ENCODE measurements around the gene LY86. TPM values are rescaled to one million over a fixed set of nuclear protein-coding genes. Genes with fewer than 3 reads are reported as not detected.

LY86 gene
- total RNA-seq, 1 donor from 2014 or later, result 0.89 TPM

GRCh38 chr6:6639572-6639971 lies 51.1 kb downstream of the LY86 start:
- no peak for DNase-seq
- intact Hi-C loops (cut with DNase I), result no loop called here
- no peak for ATAC-seq (ENCODE audit: poor library complexity)

DNA sequence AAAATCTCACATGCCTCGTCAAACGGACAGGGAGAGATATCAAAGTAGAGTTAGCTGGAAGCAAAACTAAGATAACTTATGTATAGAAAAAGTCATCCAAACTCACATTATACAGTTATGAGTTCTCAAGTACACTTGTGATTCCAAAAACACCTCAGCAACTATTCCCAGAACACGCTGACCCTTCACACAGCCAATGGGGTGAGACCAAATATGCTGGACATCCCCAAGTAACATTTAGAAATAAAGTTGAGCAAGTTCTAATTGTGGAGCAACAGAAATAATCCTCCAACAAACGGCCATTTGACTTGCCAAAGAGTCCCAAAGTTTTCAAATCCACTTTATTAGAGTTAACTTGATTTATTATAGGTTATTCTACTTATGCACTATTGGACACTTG lies 52.4 kb downstream of the LY86 start:
- ATAC-seq (ENCODE audit: poor library complexity) (no peak), DNase-seq (no peak)
- intact Hi-C loops (cut with DNase I), result no loop called here

DNA sequence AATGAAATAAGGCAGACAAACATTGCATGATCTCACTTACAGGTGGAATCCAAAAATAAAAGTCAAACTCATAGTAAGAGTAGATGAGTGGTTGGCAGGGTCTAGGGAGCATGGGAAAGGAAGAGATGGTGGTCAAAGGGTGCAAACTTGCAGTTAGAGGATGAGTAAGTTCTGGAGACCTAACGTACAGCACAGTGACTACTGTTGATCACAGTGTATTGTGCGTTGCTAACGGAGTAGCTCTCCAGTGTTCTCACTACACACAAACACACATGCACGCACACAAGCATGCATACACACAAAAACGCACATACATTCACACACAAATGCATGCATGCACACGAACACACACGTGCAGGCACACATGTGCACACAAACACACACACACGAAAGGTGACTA lies 54.9 kb downstream of the LY86 start:
- DNase-seq (no peak), ATAC-seq (ENCODE audit: poor library complexity) (no peak)
- intact Hi-C loops (cut with DNase I), result no loop called here

- no peak for DNase-seq
- intact Hi-C loops (cut with DNase I), result no loop called here
- ATAC-seq (ENCODE audit: poor library complexity), result no peak
Observed at GRCh38 chr6:6645261-6645917, 56.9 kb downstream of the LY86 start.

GRCh38 chr6:6646384-6646783 lies 57.9 kb downstream of the LY86 start:
- DNase-seq (no peak), ATAC-seq (ENCODE audit: poor library complexity) (no peak)
- intact Hi-C loops (cut with DNase I), result no loop called here

DNA sequence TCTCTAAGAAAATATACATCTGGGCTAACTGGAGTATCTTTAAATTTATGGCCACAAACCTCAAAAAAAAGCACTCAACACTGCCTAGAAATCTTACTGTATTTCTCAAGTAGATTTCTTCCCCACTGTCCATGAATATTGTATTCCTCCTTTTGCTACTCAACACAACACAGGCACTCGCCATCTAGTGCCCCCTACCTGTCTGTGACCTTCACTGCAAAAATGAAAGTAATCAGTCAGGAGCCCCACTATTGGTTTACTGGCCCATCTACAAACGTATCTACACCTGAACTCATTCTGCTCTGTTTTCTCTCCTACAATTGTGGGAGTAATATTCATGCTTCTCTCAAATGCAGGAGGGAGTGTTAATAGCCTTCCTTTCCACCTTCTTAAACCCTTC lies 58.3 kb downstream of the LY86 start:
- no peak for ATAC-seq (ENCODE audit: poor library complexity)
- intact Hi-C loops (cut with DNase I), result no loop called here
- no peak for DNase-seq

- DNase-seq (no peak), ATAC-seq (ENCODE audit: poor library complexity) (no peak)
- intact Hi-C loops (cut with DNase I), result no loop called here
Observed at GRCh38 chr6:6648692-6649343, 60.3 kb downstream of the LY86 start.

DNA sequence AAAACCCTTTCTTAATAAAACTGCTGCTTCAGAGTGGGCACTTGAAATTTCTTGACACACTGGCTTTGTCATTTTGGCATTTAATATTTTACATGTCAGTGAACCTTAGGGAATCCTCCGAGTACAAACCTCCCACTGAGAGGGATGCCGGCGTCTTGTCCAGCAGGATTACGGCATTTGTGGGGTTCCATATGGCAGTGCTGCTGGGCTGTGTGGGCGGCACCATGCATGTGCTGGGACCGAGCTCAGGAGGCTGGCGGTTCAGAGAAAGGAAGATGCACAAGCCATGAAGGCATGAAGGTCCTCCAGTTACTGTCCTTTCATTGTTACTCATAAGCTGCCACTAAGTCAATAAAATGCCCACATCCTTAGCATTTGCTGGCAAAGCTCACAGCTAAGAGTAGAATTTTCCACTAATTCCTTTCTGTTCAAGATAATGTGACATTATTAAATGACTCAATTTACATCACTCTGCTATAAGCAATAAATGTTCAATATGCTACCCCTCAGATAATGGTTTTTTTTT lies 61.4 kb downstream of the LY86 start:
- ATAC-seq (ENCODE audit: poor library complexity) (no peak), DNase-seq (no peak)
- intact Hi-C loops (cut with DNase I), result no loop called here

DNA sequence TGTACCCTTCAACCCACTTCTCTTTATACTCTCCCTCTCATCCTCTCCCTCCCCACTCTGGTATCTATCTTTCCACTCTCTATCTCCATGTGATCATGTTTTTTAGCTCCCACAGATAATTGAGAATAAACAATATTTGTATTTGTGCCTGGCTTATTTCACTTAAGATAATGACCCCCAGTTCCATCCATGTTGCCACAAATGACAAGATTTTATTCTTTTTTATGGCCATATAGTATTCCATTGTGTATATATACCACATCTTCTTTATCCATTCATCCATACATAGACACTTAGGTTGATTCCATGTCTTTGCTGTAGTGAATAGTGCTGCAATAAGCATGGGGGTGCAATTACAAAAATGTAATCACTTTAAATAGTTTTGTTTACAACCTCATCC lies 62.3 kb downstream of the LY86 start:
- no peak for DNase-seq
- intact Hi-C loops (cut with DNase I), result no loop called here
- ATAC-seq (ENCODE audit: poor library complexity), result no peak

- intact Hi-C loops (cut with DNase I), result no loop called here
- no peak for DNase-seq
- no peak for ATAC-seq (ENCODE audit: poor library complexity)
Observed at GRCh38 chr6:6651335-6651734, 62.8 kb downstream of the LY86 start.

- ATAC-seq (ENCODE audit: poor library complexity) (no peak), DNase-seq (no peak)
- intact Hi-C loops (cut with DNase I), result no loop called here
Observed at GRCh38 chr6:6652932-6653331, 64.4 kb downstream of the LY86 start.

DNA sequence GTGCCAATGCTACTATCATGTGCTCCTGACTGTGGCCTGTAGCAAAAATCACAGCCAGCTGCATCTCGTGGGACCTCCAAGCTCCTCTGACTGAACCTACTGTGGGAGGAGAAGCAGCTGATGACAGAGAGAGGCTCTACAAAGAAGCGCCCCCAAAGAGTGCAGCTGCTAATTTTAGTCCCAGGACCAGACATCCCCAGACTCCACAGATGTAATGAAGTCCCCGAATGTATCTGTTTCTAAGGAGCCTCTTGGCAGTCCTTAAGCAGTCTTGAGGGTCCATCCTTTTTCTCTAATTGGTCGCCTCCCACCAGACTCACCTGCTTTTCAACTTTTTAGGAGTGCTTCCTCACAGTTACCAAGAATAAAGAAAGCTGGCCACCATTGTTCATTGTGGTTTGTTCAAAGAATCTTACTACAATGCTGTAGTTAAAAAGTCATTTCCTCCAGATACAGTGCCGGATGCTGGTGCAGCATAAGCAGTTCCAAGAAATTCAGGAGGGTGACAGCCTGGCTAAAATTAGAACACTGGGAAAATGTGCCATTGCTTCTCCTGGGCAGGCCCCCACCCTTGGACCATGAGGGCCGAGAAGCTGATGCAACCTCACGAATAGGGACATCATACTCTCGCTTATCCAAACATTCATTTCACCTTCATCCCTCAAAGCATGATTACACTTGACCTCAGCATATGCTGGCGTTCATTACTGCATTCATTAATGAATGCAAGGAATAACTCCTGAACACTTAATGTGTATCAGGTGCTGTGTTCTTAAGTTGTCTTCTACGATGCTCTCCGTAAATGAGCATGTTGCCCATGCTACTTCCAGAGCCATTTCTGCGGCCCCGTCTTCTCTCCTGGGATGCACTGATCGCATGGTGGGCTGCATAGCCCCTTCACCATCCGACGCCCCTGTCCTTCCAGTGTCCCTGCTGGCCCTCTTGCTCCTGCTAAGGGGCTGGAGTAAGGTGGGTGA lies 66.4 kb downstream of the LY86 start:
- ATAC-seq (ENCODE audit: poor library complexity), result peak; percentile 81
- peak; percentile 55 for DNase-seq
- intact Hi-C loops (cut with DNase I), result no loop called here

GRCh38 chr6:6655805-6656251 lies 67.3 kb downstream of the LY86 start:
- no peak for DNase-seq

DNA sequence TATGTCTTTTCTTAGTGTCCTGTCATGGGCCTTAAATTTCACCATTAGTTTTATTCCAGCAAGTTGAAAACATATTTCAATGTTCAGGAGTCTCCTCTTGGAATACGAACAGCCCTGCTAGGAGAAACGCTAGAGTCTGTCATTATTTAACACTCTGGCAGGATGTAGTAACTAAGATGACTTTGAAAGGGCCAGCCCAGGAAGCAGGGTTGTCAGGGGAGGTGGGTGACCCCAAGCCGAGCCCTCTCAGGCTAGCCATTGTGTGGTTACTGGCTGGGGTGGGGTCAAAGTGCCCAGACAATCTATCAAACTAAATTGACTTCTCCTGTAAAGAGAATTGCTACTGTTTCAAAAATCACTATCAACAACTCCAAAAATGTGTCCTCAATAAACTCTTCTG lies 67.8 kb downstream of the LY86 start:
- DNase-seq (no peak), ATAC-seq (ENCODE audit: poor library complexity) (no peak)
- intact Hi-C loops (cut with DNase I), result no loop called here

More at GRCh38 chr6:6655805-6656251, 67.3 kb downstream of the LY86 start:
- intact Hi-C loops (cut with DNase I), result no loop called here
- ATAC-seq (ENCODE audit: poor library complexity), result no peak

GRCh38 chr6:6657085-6657819 lies 68.7 kb downstream of the LY86 start:
- ATAC-seq (ENCODE audit: poor library complexity) (no peak), DNase-seq (no peak)
- intact Hi-C loops (cut with DNase I), result no loop called here

DNA sequence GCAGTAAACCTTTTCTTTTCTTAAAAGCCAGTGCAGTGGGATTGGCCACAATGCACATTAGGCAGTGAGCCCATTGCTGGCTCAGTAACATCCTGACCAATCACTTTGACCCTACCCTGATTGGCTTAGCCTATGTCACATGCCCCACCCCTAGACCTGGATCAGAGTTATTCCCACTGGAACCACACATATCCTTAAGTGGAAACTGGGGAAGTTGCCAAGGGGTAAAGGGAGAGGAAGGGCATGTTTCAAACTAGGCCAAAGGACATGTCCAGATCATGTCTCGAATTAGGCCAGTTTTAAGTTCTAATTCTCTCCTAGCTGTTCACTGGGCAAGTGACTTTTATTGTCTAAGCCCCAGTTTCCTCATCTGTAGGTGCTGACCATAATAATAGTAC lies 69.3 kb downstream of the LY86 start:
- ATAC-seq (ENCODE audit: poor library complexity), result no peak
- no peak for DNase-seq
- intact Hi-C loops (cut with DNase I), result no loop called here

- no peak for DNase-seq
- peak; percentile 42 for ATAC-seq (ENCODE audit: poor library complexity)
- intact Hi-C loops (cut with DNase I), result no loop called here
Observed at GRCh38 chr6:6659600-6660327, 71.2 kb downstream of the LY86 start.
